GM06990 (cell line): ENCODE measurements around the gene GPX4.
A peak's percentile ranks its signal among the peaks of the same experiment; 100 is the strongest.

Experiments
- DNase-seq: peaks from one replicate; pipeline ENCODE4 v3.0.0-alpha.2; 2011; ENCODE audit not compliant: insufficient read length; ENCODE audit errors: extremely low read depth
- H3K27me3 ChIP-seq: replicated peaks from 2 replicates; pipeline ENCODE4 v1.6.0; 2011; ENCODE audit warnings: low read length; ENCODE audit not compliant: control insufficient read depth, insufficient read depth
- H3K36me3 ChIP-seq: 2 replicates; pipeline ENCODE4 v1.5.1; 2011; ENCODE audit warnings: low read length; ENCODE audit not compliant: control insufficient read depth, insufficient read depth
- H3K4me3 ChIP-seq: replicated peaks from 2 replicates; pipeline ENCODE4 v1.5.1; 2011; ENCODE audit warnings: low read depth, mild to moderate bottlenecking, control low read depth, low read length
- TF ChIP-seq, protein P1 (sequence below): IDR thresholded peaks from 2 replicates; pipeline ENCODE4 v1.5.1; 2011; ENCODE audit warnings: low read length, control low read depth, mild to moderate bottlenecking, inconsistent platforms; ENCODE audit not compliant: insufficient read depth, poor library complexity, severe bottlenecking

GPX4 gene

GRCh38 chr19:1067341-1067957 lies 36.3 kb upstream of the GPX4 start:
- Histone ChIP-seq H3K36me3 (peaks cover 7% of the 10 kb centered on the region), H3K4me3 (peak overlapping the region; percentile 89), H3K27me3 (no peaks in the 10 kb centered on the region)
- TF ChIP-seq, protein P1, sequence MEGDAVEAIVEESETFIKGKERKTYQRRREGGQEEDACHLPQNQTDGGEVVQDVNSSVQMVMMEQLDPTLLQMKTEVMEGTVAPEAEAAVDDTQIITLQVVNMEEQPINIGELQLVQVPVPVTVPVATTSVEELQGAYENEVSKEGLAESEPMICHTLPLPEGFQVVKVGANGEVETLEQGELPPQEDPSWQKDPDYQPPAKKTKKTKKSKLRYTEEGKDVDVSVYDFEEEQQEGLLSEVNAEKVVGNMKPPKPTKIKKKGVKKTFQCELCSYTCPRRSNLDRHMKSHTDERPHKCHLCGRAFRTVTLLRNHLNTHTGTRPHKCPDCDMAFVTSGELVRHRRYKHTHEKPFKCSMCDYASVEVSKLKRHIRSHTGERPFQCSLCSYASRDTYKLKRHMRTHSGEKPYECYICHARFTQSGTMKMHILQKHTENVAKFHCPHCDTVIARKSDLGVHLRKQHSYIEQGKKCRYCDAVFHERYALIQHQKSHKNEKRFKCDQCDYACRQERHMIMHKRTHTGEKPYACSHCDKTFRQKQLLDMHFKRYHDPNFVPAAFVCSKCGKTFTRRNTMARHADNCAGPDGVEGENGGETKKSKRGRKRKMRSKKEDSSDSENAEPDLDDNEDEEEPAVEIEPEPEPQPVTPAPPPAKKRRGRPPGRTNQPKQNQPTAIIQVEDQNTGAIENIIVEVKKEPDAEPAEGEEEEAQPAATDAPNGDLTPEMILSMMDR, result no peak
- no peak for DNase-seq

- H3K36me3 ChIP-seq, result peaks cover 12% of the 10 kb centered on the region
- TF ChIP-seq, protein P1, result no peak
- H3K27me3 ChIP-seq, result no peaks in the 10 kb centered on the region
- peak overlapping the region; percentile 89 for H3K4me3 ChIP-seq
- no peak for DNase-seq
Measured at GRCh38 chr19:1068009-1069001, 35.5 kb upstream of the GPX4 start.

DNA sequence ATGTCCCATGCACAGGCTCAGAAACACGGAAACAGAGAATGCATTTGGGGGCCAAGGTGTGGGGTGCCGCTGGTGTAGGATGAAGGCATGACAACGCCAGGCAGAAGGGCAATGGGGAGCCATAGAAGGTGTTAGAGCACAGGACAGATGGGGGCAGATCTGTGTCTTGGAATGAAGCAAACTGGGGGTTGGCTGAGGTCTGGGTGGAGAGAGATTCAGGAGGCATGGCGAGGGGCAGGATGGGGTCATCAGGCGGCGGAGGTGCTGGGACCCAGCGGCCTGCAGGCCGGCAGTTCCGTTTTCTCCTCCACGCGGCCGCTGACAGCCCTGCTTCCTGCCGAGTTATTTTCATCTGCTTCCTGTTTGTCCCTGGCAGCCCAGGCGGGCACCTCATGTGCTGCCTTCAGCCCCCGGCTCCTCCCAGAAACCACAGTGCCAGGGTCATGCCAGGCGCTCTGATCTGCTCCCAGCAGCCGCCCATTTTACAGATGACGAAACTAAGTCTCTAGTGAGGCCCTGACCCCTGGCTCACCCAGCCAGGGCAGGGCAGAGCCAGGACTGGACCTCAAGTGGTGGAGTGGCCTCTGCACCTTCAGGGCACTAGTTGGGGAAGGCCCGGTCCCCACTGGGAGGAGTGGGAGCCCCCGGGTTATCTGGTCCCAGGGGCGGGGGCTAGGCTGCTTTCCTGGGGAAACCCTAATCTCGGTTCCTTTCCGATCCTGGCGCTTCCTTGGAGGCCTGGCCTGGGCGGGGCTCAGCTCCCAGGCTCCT lies 34.6 kb upstream of the GPX4 start:
- TF ChIP-seq, protein P1, result no peak
- H3K36me3 ChIP-seq, result peaks cover 18% of the 10 kb centered on the region
- H3K27me3 ChIP-seq, result no peaks in the 10 kb centered on the region
- peak; percentile 74 for DNase-seq
- peak overlapping the region; percentile 89 for H3K4me3 ChIP-seq

DNA sequence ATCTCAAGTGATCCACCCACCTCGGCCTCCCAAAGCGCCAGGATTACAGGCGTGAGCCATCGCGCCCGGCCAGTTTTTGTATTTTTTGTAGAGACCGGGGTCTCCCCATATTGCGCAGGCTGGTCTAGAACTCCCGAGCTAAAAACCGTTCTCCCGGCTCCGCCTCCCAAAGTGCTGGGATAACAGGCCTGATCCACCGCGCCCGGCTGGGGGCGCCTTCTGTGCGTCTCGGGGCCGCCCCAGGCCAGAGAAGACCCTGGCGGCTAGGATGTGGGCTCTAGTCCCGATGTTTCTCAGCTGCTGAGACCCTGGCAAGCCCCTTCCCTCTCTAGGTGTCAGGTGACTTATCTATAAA lies 33.2 kb upstream of the GPX4 start:
- Histone ChIP-seq H3K4me3 (no peak overlapping the region), H3K27me3 (no peaks in the 10 kb centered on the region), H3K36me3 (peaks cover 20% of the 10 kb centered on the region)
- DNase-seq, result no peak
- TF ChIP-seq, protein P1, result no peak

- Histone ChIP-seq H3K27me3 (no peaks in the 10 kb centered on the region), H3K4me3 (no peak overlapping the region), H3K36me3 (peaks cover 26% of the 10 kb centered on the region)
- TF ChIP-seq, protein P1, result no peak
- DNase-seq, result no peak
Measured at GRCh38 chr19:1070931-1071791, 32.6 kb upstream of the GPX4 start.
